ENCODE measurements around the gene OSBP. TPM values are rescaled to one million over a fixed set of nuclear protein-coding genes. Genes with fewer than 3 reads are reported as not detected.
"Not testable (repeated sequence)": the region's sequence is repeated elsewhere in the genome, so short reads cannot be mapped to it uniquely, and the experiment has no call there.

Gene OSBP
- total RNA-seq, 1 donor from 2014 or later, result 65.9 TPM

DNA sequence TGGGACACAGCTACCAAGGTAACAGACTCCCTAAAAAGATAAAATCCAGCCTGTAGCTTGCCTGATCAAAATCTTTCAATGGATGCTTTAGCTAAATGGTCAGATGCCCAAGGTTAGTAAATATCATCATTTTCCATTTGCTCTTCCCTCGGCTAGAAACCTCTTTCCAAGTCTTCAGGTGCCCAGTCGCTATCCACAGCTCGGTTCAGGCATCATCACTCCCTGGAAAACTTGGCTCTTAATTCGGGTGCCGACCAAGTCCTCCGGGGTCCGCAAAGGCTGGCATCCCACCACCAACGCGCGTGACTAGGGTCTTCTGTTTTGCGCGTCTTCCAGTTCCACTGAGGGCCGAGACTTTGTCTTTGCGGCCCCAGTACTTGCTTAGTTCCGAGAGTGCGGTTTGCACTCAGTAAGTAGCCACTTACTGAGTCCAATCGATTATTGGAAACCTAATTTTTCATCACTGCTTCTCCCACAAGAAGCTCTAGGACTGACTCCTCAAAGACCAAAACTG, 59.9 kb downstream of the OSBP start:
- DNase-seq (ENCODE audit: low read depth in 2 of 2), result no peak

DNA sequence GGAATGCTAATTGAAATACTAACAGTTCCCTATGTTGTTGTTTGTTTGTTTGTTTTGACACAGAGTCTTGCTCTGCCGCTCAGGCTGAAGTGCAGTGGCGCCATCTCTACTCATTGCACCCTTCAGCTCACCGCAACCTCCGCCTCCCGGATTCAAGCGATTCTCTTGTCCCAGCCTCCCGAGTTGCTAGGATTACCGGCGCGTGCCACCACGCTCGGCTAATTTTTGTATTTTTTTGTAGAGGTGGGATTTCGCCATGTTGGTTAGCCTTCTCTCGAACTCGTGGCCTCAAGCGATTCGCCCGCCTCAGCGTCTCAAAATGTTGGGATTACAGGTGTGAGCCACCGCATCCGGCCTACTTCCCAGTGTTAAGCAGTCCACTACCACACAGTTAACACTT, 62.3 kb downstream of the OSBP start:
- no peak for DNase-seq (ENCODE audit: low read depth in 2 of 2)

DNA sequence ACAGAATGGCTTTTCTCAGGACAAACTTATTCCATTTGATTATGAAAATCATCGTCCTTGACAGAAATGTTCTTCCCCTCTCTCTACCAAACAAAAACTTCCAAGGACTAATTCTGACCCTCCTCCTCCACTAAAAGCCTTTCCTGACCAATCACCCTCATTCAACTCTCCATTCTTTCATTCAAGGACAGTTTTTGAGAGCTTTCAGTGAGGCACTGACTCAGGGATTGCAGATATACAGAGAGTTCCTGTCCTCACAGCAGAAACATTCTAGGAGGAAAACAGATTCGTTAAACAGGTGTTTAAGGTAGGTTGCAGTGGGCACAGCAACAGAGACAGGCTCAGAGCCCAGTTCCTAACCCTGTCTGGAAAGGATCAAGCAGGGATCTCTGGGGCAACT, 62.7 kb downstream of the OSBP start:
- DNase-seq (ENCODE audit: low read depth in 2 of 2), result no peak

DNA sequence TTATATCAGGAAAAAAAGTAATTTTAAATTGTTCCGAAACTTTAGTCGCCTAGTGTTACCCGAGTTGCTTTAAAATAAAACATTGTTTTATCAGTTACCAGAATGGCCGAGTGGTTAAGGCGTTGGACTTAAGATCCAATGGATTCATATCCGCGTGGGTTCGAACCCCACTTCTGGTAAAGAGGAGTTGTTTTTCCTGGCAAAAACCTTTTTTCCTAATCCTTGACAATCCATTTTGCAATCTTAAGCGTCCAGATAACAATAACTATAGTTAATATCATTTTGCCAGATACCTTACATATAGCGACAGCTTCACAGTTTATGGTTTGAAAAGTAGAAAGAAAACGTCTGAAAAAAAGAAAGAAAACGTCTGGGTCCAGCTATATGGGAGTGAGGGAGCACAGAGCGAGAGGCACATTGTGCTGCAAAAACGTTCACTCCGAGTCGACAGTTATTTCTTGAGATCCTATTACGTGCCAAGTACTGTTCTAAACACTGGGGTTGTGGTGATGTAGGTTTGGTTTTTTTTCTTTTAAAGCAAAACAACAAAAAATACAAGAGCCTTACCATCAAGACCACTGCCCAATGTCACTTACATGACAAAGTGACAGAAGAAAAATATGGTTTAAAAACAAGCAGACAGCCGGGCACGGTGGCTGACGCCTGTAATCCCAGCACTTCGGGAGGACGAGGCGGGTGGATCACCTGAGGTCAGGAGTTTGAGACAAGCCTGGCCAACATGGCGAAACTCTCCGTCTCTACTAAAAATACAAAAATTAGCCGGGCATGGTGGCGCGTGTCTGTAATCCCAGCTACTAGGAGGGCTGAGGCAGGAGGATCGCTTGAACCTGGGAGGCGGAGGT, 63.7 kb downstream of the OSBP start:
- DNase-seq (ENCODE audit: low read depth in 2 of 2), result peak; percentile 75 to 85

DNA sequence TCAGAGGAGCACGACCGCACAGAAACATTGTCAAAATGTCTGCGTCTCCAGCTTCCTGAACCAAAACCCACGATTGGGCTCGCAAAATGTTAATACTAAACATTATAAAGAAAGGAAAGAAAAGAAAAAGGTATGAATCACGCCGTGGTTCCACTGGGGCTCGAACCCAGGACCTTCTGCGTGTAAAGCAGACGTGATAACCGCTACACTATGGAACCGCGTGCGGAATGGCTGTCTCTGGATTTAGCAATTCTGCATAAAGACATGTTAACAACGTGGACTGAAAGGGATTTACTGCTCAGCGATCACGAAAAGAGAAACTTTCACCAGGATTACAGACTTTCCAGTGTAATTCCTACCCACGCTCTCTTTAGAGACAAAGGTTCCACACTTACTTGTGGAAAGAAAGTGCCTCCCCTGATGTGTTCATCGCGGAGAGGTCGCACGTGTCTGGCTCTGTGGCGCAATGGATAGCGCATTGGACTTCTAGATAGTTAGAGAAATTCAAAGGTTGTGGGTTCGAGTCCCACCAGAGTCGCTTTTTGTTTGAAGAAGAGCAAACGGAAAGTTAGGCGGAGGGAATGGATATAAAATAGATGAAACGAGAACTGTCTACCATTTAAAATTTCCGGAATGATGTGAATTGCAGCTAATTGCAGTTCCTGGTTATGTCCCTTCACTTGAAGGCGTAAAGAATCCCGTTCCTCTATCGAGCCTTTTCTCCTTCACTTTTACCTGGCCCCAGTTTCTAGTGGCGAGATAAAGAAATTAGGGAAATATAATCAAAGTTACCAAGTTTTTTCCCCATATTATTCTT, 64.5 kb downstream of the OSBP start:
- peak; percentile 88 to 93 for DNase-seq (ENCODE audit: low read depth in 2 of 2)

DNA sequence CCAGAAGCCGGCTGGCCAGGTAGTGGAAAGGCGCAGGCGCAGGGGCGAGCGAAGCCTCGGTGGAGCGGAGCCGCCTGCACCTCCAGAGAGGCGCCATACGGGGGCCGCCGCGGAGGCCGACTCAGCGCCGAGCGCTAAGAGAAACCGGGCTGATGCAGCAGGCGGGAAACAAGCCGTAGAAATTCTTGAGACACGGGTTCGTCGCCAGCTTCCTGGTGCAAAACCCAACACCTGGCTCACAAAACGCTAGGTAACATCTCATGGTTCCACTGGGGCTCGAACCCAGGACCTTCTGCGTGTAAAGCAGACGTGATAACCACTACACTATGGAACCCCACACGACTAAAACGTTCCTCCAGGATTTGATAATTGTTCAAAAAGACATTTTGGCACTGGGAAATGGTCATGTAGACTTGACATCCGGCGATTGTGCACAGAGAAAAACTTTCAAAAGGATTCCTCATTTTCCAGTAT, 65.2 kb downstream of the OSBP start:
- peak; percentile 94 to 95 for DNase-seq (ENCODE audit: low read depth in 2 of 2)

DNA sequence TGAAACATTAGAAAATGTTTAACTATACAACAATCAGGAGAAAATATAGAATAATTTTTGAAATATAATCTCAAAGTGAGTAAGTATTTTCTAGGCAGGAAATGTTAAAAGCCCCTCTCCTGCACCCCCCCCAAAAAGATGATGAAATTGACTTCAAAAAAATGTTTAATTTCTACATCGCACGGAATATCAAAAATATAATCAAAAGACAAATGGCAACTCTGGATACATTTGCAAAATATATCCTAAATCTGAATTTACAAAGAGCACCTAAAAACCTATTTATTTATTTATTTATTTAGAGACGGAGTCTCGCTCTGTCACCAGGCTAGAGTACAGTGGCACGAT, 67.3 kb downstream of the OSBP start:
- no peak for DNase-seq (ENCODE audit: low read depth in 2 of 2)

DNA sequence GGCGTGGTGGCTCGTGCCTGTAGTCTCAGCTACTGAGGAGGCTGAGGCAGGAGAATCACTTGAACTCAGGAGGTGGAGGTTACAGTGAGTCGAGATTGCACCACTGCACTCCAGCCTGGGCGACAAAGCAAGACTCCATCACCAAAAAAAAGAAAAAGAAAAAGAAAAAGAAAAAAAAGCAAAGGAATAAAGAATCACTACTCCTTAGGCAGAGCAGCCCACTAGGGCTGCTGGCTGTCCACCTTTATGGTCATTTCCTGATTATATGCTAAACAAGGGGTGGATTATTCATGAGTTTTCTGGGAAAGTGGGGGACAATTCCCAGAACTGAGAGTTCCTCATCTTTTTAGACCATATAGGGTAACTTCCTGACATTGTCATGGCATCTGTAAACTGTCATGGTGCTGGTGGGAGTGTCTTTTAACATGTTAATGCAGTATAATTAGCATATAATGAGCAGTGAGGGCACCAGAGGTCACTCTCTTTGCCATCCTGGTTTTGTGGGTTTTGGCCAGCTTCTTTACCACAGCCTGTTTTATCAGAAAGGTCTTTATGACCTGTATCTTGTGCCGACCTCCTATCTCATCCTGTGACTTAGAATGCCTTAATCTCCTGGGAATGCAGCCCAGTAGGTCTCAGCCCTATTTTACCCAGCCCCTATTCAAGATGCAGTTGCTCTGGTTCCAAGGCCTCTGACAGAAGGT, 67.8 kb downstream of the OSBP start:
- peak; percentile 20 to 66 for DNase-seq (ENCODE audit: low read depth in 2 of 2)

DNA sequence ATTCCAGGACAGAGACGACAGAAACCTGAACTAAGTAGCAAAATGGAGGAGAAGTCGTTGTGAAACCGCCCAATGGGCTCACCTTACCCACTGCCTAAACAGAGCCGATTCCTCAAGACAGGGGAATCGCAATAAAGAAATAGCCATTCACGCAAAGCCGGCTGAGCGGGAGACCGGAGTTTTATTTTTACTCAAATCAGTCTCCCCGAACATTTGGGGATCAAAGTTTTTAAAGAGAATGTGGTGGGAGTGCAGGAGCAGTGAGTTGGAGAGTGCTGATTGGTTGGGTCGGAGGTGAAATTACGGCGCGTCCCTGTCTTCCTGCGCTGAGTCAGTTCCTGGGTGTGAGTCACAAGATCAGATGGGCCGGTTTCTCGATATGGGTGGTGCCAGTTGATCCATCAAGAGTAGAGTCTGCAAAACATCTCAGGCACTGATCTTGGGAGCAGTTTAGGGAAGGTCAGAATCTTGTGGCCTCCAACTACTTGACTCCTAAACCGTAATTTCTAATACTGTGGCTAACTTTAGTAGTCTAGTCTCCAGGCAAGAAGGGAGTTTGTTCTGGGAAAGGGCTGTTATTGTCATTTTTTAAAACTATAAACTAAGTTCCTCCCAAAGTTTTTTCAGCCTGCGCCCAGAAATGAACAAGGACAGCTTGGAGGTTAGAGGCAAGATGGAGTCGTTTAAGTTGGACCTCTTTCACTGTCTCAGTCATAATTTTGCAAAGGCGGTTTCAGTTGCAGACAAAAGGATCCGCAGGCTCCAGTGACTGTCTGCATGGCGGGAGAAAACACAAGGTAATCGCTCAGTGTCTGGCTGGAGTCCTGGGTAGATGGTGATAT, 70.2 kb downstream of the OSBP start:
- DNase-seq (ENCODE audit: low read depth in 2 of 2), result peak in 1 of 2 donors; percentile 78

DNA sequence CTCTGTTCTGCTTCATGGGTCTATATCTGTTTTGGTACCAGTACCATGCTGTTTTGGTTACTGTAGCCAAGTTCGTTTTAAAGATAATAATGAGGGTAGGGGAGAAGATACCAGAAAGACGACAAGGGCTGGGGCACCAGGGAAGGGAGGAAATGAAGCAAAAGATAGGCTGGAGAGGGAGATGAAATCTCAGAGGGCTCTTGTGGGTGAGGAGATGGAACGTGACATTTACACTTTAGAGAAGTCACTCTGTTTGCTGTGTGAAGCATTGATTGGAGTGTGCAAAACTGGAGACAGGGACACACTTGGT, 70.8 kb downstream of the OSBP start:
- no peak for DNase-seq (ENCODE audit: low read depth in 2 of 2)

DNA sequence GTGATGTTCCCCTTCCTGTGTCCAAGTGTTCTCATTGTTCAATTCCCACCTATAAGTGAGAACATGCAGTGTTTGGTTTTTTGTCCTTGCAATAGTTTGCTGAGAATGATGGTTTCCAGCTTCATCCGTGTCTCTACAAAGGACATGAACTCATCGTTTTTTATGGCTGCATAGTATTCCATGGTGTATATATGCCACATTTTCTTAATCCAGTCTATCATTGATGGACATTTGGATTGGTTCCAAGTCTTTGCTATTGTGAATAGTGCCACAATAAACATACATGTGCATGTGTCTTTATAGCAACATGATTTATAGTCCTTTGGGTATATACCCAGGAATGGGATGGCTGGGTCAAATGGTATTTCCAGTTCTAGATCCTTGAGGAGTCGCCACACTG, 71.9 kb downstream of the OSBP start:
- not testable (repeated sequence) for DNase-seq (ENCODE audit: low read depth in 2 of 2)

DNA sequence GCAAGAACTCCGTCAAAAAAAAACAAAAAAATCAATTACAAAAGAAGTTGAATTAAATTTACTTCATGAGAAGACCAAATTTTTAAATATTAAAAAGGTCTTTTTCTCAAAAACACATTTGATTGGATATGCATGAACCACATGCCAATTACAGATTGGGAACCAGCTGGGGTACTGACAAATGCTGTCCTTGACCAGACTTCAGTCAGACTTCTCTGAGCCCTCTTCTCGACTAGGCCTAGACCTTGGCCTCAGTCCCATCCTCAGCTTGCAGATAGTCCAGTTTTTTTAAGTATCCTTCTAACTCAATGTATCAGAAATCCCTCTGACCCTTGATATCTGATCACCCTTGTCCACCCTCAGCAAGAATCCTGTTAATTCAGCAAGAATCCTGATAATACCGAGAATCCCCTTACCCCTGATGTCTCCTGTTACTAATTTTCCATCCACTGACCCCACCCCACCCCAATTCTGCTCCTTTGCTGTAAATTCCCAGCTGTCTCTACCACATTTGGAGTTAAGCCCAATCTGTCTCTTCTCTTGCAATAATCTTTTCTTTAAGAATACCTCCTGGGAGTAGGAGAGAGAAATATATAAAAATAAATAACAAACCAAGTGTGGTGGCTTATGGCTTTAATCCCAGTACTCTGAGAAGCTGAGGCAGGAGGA, 73.3 kb downstream of the OSBP start:
- DNase-seq (ENCODE audit: low read depth in 2 of 2), result no peak

DNA sequence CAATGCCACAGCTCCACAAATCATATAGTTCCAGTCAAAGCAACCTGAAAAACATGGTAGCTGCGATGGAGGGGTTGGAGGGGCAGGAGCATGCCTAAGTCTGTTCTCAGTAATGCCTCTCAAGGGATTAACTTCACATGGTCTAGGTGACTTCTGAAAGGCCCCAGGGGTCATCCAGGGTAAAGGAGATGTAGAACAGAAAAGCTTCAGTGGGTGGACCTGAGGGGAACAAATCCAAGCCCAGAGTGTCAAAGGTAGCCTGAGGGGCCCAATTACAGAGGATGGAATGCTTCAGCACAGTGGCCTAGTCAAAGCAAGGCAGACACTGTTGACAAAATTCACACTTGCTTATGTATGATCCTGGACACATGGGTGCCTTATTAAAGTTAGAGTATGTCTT, 80.9 kb downstream of the OSBP start:
- DNase-seq (ENCODE audit: low read depth in 2 of 2), result no peak

DNA sequence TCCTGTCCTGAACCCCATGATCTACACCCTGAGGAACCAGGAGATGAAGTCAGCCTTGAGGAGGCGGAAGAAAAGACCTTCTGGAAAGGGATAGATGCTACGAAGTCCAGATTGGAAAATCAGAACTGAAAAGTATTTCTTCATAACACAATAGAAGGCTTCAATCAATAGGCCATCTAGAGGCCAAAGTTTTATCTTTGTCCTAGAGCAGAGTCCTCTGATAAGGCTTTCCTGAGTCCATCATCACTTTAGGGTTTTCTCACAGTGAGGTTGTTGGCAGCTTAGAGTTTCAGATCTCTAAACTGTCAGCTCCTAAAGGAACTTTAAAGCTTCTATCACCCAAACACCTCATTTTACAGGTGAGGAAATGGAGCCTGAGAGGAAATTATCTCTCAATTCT, 83.0 kb downstream of the OSBP start:
- DNase-seq (ENCODE audit: low read depth in 2 of 2), result no peak

DNA sequence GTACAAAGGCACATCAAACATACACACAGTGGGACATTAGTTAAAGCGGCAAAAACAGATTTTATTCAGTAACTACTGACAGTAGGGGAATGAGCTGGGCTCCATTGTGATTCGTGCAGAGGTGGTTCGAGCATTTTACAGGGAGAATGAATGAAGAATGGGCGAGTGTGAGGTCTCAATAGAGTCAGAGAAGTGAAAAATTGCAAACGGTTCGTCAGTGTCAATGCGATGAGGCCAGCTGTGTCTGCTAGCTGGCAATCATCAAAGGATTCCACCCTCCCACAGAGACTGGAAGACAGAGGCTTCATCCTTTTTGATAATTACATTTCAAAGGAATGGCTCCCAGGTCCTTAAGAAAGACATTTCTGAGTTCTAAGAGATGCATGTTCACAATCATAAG, 86.9 kb downstream of the OSBP start:
- no peak for DNase-seq (ENCODE audit: low read depth in 2 of 2)

Other genes with a start within 250 kb of the OSBP start
- not detected in 2 replicates for gene OR5A2, start 189.4 kb downstream of the OSBP start, total RNA-seq
- gene OR5A1, start 179.3 kb downstream of the OSBP start, total RNA-seq, result not detected in 2 replicates
- not detected in 2 replicates for gene OR4D6, start 158.8 kb downstream of the OSBP start, total RNA-seq
- not detected in 2 replicates for gene OR4D10, start 142.5 kb downstream of the OSBP start, total RNA-seq
- not detected in 2 replicates for gene OR4D11, start 112.2 kb downstream of the OSBP start, total RNA-seq
- not detected in 2 replicates for gene OR4D9, start 104.2 kb downstream of the OSBP start, total RNA-seq
- gene PATL1, start 53.3 kb upstream of the OSBP start, total RNA-seq, result 4.4 and 8.9 TPM in 2 replicates
- gene OR10V1, start 98.1 kb upstream of the OSBP start, total RNA-seq, result not detected in 2 replicates
- 59.1 and 86.3 TPM in 2 replicates for gene STX3, start 139.6 kb upstream of the OSBP start, total RNA-seq
- gene MRPL16, start 195.0 kb upstream of the OSBP start, total RNA-seq, result 19.4 and 25.5 TPM in 2 replicates
- not detected in 2 replicates for gene CBLIF, start 229.7 kb upstream of the OSBP start, total RNA-seq

Measured in lung microvascular endothelial cell (primary cell).